Measurements from ENCODE around the gene PDIK1L. TPM values are rescaled to one million over a fixed set of nuclear protein-coding genes. Genes with fewer than 3 reads are reported as not detected.

PDIK1L gene
- total and polyA plus RNA-seq, 5 donors = 1.1 to 5.2 (median 4.5) TPM

DNA sequence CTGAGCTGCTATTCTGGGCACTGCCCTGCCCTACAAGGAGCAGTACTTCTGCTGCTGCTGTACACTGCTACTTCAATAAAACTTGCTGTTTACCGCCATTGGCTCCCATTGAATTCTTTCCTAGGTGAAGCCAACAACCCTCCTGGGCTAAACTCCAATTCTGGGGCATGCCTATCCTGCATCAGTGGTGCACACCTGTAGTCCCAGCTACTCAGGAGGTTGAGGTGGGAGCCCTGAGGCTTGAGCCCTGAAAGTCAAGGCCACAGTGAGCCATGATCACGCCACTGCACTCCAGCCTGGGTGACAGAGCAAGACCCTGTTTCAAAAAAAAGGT, 21.2 kb downstream of the PDIK1L start:
- intact Hi-C loops (cut with DNase I) = no loop called here
- H3K27ac ChIP-seq (ENCODE audit: low read length) = no peak overlapping the region
- H3K4me1 ChIP-seq (ENCODE audit: control insufficient read depth, insufficient read depth, low read length) = no peaks in the 10 kb centered on the region
- no peak overlapping the region for H3K4me3 ChIP-seq (ENCODE audit: low read length)
- ATAC-seq (no peak), DNase-seq (no peak)
- 94% methylated on average over 2 of the region's 2 CpGs for WGBS
- H3K27me3 ChIP-seq (ENCODE audit: control insufficient read depth, insufficient read depth) = no peaks in the 10 kb centered on the region
- no peaks in the 10 kb centered on the region for H3K9me3 ChIP-seq (ENCODE audit: control insufficient read depth, low read length)

DNA sequence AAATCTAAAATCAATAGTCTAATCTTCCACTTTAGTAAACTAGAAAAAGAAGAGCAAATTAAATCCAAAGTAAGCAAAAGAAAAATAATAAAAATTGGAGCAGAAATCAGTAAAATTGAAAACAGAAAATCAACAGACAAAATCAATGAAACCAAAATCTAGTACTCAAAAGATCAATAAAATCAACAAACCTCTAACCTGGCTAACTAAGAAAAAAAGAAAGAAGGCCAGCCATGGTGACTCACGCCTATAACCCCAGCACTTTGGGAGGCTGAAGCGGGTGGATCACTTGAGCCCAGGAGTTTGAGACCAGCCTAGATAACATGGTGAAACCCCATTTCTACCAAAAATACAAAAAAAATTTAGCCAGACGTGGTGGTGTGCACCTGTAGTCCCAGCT, 22.8 kb downstream of the PDIK1L start:
- H3K27ac ChIP-seq (ENCODE audit: low read length) = no peak overlapping the region
- intact Hi-C loops (cut with DNase I) = no loop called here
- no peak for ATAC-seq

DNA sequence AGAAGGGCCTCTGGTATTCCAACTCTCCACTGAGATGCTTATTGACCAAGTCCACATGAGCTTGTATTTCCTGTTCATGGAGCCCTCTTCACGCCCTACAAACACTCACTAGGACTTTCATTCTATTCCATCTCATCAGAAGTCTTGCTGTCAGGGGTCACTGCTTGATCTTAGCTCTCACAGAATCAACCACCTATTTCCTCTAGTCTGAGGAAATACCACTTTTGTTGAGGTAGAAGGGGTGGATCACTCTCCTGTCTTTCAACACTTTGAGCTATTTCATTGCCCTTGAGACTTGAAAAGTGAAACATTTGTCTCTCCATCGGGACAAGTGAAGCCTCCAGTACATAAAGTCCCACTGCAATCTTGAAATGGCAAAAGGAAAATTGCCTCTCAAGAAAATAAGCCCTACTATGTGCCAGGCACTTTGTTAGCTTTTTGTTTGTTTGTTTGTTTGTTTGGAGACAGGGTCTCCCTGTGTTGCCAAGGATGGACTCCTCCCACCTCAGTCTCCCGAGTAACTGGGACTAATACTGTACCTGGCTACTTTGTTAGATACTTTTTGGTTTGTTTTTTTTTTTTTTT, 27.4 kb downstream of the PDIK1L start:
- intact Hi-C loops (cut with DNase I) = no loop called here
- H3K4me1 ChIP-seq (ENCODE audit: control insufficient read depth, insufficient read depth, low read length) = no peaks in the 10 kb centered on the region
- no peak overlapping the region for H3K4me3 ChIP-seq (ENCODE audit: low read length)
- WGBS = 60% methylated on average over 3 of the region's 3 CpGs
- no peak overlapping the region for H3K27ac ChIP-seq (ENCODE audit: low read length)
- H3K27me3 ChIP-seq (ENCODE audit: control insufficient read depth, insufficient read depth) = no peaks in the 10 kb centered on the region
- H3K9me3 ChIP-seq (ENCODE audit: control insufficient read depth, low read length) = no peaks in the 10 kb centered on the region
- no peak for DNase-seq
- ATAC-seq = no peak

More for the DNA sequence above, 22.8 kb downstream of the PDIK1L start:
- Histone ChIP-seq H3K9me3 (ENCODE audit: control insufficient read depth, low read length) (no peaks in the 10 kb centered on the region), H3K4me3 (ENCODE audit: low read length) (no peak overlapping the region), H3K4me1 (ENCODE audit: control insufficient read depth, insufficient read depth, low read length) (no peaks in the 10 kb centered on the region), H3K27me3 (ENCODE audit: control insufficient read depth, insufficient read depth) (no peaks in the 10 kb centered on the region)
- no peak for DNase-seq
- 92% methylated on average over 3 of the region's 3 CpGs for WGBS

GRCh38 chr1:26142159-26142558, 30.5 kb downstream of the PDIK1L start:
- no peak for ATAC-seq
- WGBS = 87% methylated on average over 8 of the region's 8 CpGs
- H3K27me3 ChIP-seq (ENCODE audit: control insufficient read depth, insufficient read depth) = no peaks in the 10 kb centered on the region

DNA sequence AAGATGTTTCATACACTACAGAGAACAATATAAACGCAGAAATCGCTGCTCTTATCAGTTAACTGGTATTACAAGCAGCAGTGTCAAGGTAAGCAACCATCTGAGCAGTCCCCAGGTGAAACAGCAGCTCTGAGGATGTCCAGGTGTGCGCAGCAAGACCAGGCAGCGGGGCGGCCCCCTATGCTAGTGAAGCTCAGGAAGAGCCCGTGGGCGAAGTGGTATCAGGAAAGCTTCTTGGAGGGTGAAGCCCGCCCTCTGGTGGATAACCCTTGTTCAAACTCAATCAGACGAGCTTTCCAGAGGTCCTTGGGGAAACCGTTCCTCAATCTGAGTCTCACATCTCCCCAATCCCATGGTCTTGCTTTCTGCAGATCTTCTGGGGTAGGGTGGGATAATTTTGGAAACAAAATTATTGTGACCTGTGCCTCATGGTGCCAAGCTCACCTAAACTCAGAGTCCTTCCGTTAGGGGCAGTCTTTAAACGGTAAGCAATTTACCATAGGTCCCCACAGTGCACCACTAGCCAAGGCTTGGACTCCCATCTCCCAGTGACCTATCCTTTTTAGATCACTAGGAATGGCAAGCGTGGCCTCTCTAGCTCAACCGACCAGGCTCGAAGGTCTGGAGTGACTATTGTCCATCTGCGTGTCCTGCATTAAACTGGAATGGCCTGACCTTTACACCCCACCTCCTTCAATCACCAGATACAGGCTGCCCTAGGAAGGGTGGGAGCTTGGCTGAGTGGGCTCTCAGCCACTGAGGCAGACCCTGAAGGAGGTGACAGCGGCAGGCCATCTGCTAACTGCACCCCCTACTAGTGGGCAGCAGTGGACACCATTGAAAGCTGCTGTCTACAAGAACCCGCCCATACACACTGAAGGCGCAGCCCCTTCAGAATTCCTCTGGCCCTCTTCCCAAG, 33.7 kb downstream of the PDIK1L start:
- DNase-seq (peak; percentile 78 to 86 (median 82)), ATAC-seq (peak; percentile 88 to 92)
- H3K27ac ChIP-seq (ENCODE audit: low read length) = no peak overlapping the region
- H3K9me3 ChIP-seq (ENCODE audit: control insufficient read depth, low read length) = no peaks in the 10 kb centered on the region
- intact Hi-C loops (cut with DNase I) = loop anchor here (2.0 to 10.0 kb wide), 6 partner anchors 38 to 113 kb away; no protein-coding TSS in a partner anchor
- H3K4me3 ChIP-seq (ENCODE audit: low read length) = no peak overlapping the region
- no peaks in the 10 kb centered on the region for H3K4me1 ChIP-seq (ENCODE audit: control insufficient read depth, insufficient read depth, low read length)
- no peaks in the 10 kb centered on the region for H3K27me3 ChIP-seq (ENCODE audit: control insufficient read depth, insufficient read depth)
- whole genome bisulfite sequencing = 25% methylated on average over 19 of the region's 19 CpGs

More at GRCh38 chr1:26142159-26142558, 30.5 kb downstream of the PDIK1L start:
- H3K4me1 ChIP-seq (ENCODE audit: control insufficient read depth, insufficient read depth, low read length) = no peaks in the 10 kb centered on the region
- no peak for DNase-seq
- H3K9me3 ChIP-seq (ENCODE audit: control insufficient read depth, low read length) = no peaks in the 10 kb centered on the region
- no peak overlapping the region for H3K27ac ChIP-seq (ENCODE audit: low read length)
- H3K4me3 ChIP-seq (ENCODE audit: low read length) = no peak overlapping the region
- intact Hi-C loops (cut with DNase I) = loop anchor here in 1 of 4 donors (10.0 kb wide), 1 partner anchor 107 kb away; no protein-coding TSS in a partner anchor

DNA sequence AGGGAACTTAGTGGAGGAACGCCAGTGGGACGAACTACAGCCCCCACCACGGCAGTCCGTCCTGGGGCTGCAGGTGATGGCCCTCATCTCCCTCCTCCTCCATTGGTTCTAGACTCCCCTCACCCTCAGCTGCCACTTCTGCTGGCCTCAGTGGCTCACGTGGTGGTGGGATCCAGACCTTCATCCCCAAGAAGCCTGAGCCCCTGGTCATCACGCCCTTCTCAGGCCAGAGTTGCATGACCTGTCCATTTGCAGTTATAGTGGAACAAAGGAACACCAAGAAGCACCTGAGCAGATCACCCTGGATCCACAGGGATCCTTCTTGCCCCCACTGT, 34.3 kb downstream of the PDIK1L start:
- no peak for ATAC-seq
- H3K9me3 ChIP-seq (ENCODE audit: control insufficient read depth, low read length) = no peaks in the 10 kb centered on the region

DNA sequence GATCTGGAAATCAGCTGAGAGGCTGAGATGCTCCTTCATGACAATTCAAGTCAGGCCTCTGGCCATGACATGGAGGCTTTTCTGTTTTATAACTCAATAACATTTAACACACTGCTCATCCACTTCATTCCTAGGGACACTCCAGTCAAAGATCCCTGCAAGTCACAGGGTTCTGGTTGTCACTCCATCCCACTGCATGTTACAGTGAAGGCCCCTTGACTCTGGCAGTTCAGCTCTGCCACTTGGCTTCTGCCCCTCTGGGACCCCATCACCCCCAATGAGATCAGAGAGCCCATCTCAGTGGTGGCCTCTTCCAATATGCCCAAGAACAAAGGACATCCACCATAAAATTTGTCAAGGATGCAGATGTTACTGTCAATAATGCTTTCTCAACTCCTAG, 37.3 kb downstream of the PDIK1L start:
- Histone ChIP-seq H3K27me3 (ENCODE audit: control insufficient read depth, insufficient read depth) (no peaks in the 10 kb centered on the region), H3K27ac (ENCODE audit: low read length) (no peak overlapping the region), H3K4me1 (ENCODE audit: control insufficient read depth, insufficient read depth, low read length) (no peaks in the 10 kb centered on the region), H3K9me3 (ENCODE audit: control insufficient read depth, low read length) (no peaks in the 10 kb centered on the region), H3K4me3 (ENCODE audit: low read length) (no peak overlapping the region)
- ATAC-seq (no peak), DNase-seq (no peak)
- intact Hi-C loops (cut with DNase I) = loop anchor here (5.0 to 10.0 kb wide), 5 partner anchors 42 to 117 kb away; no protein-coding TSS in a partner anchor

More for the DNA sequence above, 34.3 kb downstream of the PDIK1L start:
- Histone ChIP-seq H3K27me3 (ENCODE audit: control insufficient read depth, insufficient read depth) (no peaks in the 10 kb centered on the region), H3K4me3 (ENCODE audit: low read length) (no peak overlapping the region), H3K27ac (ENCODE audit: low read length) (no peak overlapping the region), H3K4me1 (ENCODE audit: control insufficient read depth, insufficient read depth, low read length) (no peaks in the 10 kb centered on the region)
- 50% methylated on average over 6 of the region's 6 CpGs for WGBS
- no peak for DNase-seq
- intact Hi-C loops (cut with DNase I) = loop anchor here (2.0 to 10.0 kb wide), 6 partner anchors 39 to 114 kb away; no protein-coding TSS in a partner anchor

DNA sequence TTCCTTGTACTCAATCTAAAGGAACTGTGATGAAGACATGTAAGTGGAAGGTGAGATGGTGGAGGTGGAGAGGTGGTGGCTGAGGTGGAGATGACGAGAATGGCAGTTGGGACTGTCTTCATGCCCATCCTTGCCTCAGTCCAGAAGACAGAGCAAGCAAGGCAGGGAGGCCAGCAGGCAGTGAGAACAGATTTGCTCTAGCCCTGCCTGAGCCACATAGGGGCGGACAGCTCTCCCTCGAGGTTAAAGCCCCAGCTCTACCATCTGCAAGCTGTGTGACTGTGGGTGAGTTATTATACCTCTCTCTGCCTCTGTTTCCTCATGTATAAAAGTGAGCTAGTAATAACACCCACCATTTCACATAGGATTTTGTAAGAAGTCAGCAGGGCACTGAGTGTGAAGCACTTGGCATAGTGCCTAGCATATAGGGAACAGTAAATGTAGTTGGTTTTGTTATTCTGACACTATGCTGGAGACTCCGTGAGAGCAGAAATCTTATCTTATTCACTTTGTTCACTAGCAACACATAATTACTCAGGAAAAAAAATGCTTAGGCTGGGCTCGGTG, 42.4 kb downstream of the PDIK1L start:
- no peak for ATAC-seq
- H3K27ac ChIP-seq (ENCODE audit: low read length) = no peak overlapping the region

DNA sequence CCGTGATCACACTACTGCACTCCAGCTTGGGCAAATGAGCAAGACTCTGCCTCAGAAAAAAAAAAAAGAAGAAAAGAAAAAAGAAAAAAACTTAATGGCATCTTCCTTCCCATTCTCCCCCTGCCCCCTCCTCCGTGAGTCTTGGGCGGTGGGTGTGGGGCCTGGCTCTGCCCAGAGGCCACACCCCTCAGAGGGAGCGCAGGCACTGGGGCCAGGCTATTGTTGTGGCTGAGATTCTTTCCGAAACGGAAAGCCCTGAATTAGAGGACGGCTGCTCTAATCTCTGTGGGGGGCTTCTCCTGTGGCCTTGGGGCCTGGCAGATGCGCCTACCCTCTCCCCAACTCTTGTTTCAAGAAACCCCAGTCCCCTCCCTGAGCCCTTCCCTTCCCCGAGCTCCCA, 43.1 kb downstream of the PDIK1L start:
- ATAC-seq = peak; percentile 50 to 74
- no peak overlapping the region for H3K4me3 ChIP-seq (ENCODE audit: low read length)
- intact Hi-C loops (cut with DNase I) = loop anchor here in 2 of 4 donors (5.0 kb wide), 2 partner anchors 42 to 117 kb away; partner anchors contain the start of gene PDIK1L (in 1 of the 2)
- H3K9me3 ChIP-seq (ENCODE audit: control insufficient read depth, low read length) = no peaks in the 10 kb centered on the region
- 27% methylated on average over 9 of the region's 9 CpGs for whole genome bisulfite sequencing
- peaks cover 15% of the 10 kb centered on the region for H3K4me1 ChIP-seq (ENCODE audit: control insufficient read depth, insufficient read depth, low read length)
- no peaks in the 10 kb centered on the region for H3K27me3 ChIP-seq (ENCODE audit: control insufficient read depth, insufficient read depth)
- peak in 1 of 3 donors; percentile 72 for DNase-seq
- peak overlapping the region; percentile 57 for H3K27ac ChIP-seq (ENCODE audit: low read length)

More for the DNA sequence above, 42.4 kb downstream of the PDIK1L start:
- no peak for DNase-seq
- Histone ChIP-seq H3K4me1 (ENCODE audit: control insufficient read depth, insufficient read depth, low read length) (peaks cover 12% of the 10 kb centered on the region), H3K9me3 (ENCODE audit: control insufficient read depth, low read length) (no peaks in the 10 kb centered on the region), H3K4me3 (ENCODE audit: low read length) (no peak overlapping the region), H3K27me3 (ENCODE audit: control insufficient read depth, insufficient read depth) (no peaks in the 10 kb centered on the region)
- 50% methylated on average over 5 of the region's 5 CpGs for WGBS
- intact Hi-C loops (cut with DNase I) = no loop called here

DNA sequence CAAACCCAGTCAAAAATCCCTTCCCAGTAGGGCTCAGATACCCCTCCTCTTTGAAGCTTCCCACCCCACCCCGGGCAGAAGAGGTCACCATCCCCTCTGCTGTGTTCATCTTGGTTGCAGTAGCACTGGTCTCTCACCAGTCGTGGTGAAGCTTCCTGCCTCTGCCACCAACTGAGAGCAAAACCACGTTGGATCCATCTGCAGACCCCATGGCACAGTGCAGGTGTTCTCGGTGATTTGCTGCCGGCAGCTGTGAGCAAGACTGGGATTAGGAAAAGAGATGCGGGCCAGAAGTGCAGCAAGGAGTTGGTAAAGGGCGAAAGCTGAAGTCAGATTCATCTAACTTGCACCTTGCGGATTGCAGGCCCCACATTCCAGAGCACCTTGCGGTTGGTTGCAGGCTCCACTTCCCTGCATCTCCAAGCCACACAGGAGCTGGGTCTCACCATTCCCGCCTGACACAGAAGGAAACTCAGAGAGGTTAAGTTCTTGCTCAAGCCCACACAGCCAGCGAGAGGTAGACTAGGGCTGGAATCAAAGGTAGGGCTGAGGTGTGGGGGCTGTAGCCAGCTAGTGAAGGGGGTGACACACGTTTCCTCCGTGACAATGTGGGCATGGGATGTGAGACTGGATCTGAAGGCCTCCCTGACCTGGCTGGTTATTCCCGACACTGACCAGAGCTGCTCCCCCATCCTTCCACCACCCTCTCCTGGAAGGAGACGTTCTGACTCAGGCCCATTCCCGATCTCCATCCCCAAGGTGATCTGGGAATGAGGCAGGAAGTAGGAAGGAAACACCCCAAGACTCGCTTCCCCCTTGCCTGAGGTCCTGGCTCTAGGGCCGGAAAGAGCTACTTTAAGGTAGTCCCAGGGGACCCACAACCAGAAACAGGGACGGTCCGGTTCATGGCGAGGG, 44.0 kb downstream of the PDIK1L start:
- peaks cover 15% of the 10 kb centered on the region for H3K4me1 ChIP-seq (ENCODE audit: control insufficient read depth, insufficient read depth, low read length)
- peak in 1 of 2 donors; percentile 42 for ATAC-seq
- intact Hi-C loops (cut with DNase I) = loop anchor here in 2 of 4 donors (5.0 kb wide), 2 partner anchors 43 to 118 kb away; partner anchors contain the start of gene PDIK1L (in 1 of the 2)
- peak in 1 of 3 donors; percentile 16 for DNase-seq
- no peaks in the 10 kb centered on the region for H3K27me3 ChIP-seq (ENCODE audit: control insufficient read depth, insufficient read depth)
- H3K27ac ChIP-seq (ENCODE audit: low read length) = peak overlapping the region; percentile 57
- H3K9me3 ChIP-seq (ENCODE audit: control insufficient read depth, low read length) = no peaks in the 10 kb centered on the region
- peak overlapping the region; percentile 46 for H3K4me3 ChIP-seq (ENCODE audit: low read length)
- WGBS = 49% methylated on average over 21 of the region's 21 CpGs
